Measurements from ENCODE around the gene STK39.
A peak's percentile ranks its signal among the peaks of the same experiment; 100 is the strongest.

STK39 gene

GRCh38 chr2:168182550-168183249, 64.7 kb downstream of the STK39 start:
- no peak for DNase-seq

- no peak for DNase-seq
Measured at GRCh38 chr2:168181825-168182224, 65.6 kb downstream of the STK39 start.

- DNase-seq: no peak
Measured at GRCh38 chr2:168180914-168181313, 66.5 kb downstream of the STK39 start.

GRCh38 chr2:168180483-168180882, 66.9 kb downstream of the STK39 start:
- DNase-seq: no peak

- no peak for DNase-seq
Measured at GRCh38 chr2:168179592-168179991, 67.8 kb downstream of the STK39 start.

GRCh38 chr2:168178520-168179324, 68.7 kb downstream of the STK39 start:
- no peak for DNase-seq

- no peak for DNase-seq
Measured at GRCh38 chr2:168176402-168176801, 71.0 kb downstream of the STK39 start.

GRCh38 chr2:168175469-168175868, 71.9 kb downstream of the STK39 start:
- no peak for DNase-seq

- DNase-seq: peak; percentile 39
Measured at GRCh38 chr2:168174756-168175155, 72.6 kb downstream of the STK39 start.

GRCh38 chr2:168172071-168172470, 75.3 kb downstream of the STK39 start:
- no peak for DNase-seq

GRCh38 chr2:168171059-168171762, 76.2 kb downstream of the STK39 start:
- DNase-seq: no peak

- DNase-seq: no peak
Measured at GRCh38 chr2:168169097-168169745, 78.2 kb downstream of the STK39 start.

GRCh38 chr2:168167511-168168263, 79.7 kb downstream of the STK39 start:
- no peak for DNase-seq

- DNase-seq: no peak
Measured at GRCh38 chr2:168166902-168167510, 80.4 kb downstream of the STK39 start.

- DNase-seq: no peak
Measured at GRCh38 chr2:168165985-168166901, 81.2 kb downstream of the STK39 start.

GRCh38 chr2:168165397-168165796, 82.0 kb downstream of the STK39 start:
- no peak for DNase-seq

GRCh38 chr2:168160897-168161296, 86.5 kb downstream of the STK39 start:
- DNase-seq: no peak

- no peak for DNase-seq
Measured at GRCh38 chr2:168159754-168160585, 87.4 kb downstream of the STK39 start.

GRCh38 chr2:168158586-168158985, 88.8 kb downstream of the STK39 start:
- no peak for DNase-seq

- DNase-seq: peak; percentile 8
Measured at GRCh38 chr2:168157926-168158325, 89.5 kb downstream of the STK39 start.

Measured in CD4-positive, alpha-beta T cell treated with Interleukin-4 for 4 hours (primary cell).